ENCODE data around the gene WDR33.

DNA sequence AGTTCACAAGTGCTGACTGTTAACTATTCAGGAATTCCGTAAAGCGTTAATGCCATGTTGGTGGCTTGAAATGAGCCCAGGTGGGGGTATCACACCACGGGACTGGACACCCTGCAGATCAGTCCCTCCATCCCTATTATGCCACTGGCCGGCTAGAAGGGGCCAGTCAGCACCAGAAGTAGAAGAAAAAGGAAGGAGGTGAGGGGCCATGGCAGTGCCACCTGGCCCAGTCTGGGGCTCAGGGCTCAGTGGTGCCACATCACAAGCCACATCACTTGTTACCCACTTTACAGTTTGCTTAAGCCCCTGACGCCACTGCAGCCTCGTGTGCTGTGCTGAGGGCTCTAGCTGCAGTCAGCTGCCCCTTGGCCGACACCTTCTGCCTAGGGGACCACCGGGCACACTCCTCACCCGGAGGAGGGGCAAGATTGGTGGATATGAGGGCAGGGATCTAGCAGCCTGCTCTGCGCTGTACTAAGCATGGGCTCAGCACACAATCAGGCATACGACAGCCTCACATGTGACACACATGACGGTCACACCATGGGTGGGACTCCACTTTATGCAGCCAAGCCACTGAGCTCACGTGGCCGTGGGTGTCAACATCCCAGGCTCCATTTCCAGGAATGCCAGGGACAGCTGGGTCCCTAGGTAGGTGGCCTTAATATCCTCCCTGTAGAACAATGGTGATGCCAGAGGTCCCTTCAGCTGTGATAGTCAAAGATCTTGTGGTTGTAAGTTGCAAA is 139.2 kb downstream of the WDR33 start:
- no peak for TF ChIP-seq CTCF (IDR thresholded peaks at IDR 0.05)
- no peak for TF ChIP-seq POLR2A (IDR thresholded peaks at IDR 0.05)
